ENCODE results near the gene LAYN. TPM values are rescaled to one million over a fixed set of nuclear protein-coding genes. Genes with fewer than 3 reads are reported as not detected.

Gene LAYN
- 75.2 and 143 TPM in 2 replicates for total RNA-seq

- peak; percentile 8 to 85 for DNase-seq (ENCODE audit: low read depth in 2 of 2)
Observed at GRCh38 chr11:111540114-111540936, at the start of gene LAYN. Gene LAYN (plus strand): TSS chr11:111540720. CDS start chr11:111540844, 124 bp downstream.

GRCh38 chr11:111494040-111494439 is 46.5 kb upstream of the LAYN start:
- no peak for DNase-seq (ENCODE audit: low read depth in 2 of 2)

GRCh38 chr11:111499483-111499882 is 41.0 kb upstream of the LAYN start:
- DNase-seq (ENCODE audit: low read depth in 2 of 2): no peak

- DNase-seq (ENCODE audit: low read depth in 2 of 2): no peak
Observed at GRCh38 chr11:111500481-111500880, 40.0 kb upstream of the LAYN start.

GRCh38 chr11:111502611-111503010 is 37.9 kb upstream of the LAYN start:
- no peak for DNase-seq (ENCODE audit: low read depth in 2 of 2)

GRCh38 chr11:111510311-111510710 is 30.2 kb upstream of the LAYN start:
- DNase-seq (ENCODE audit: low read depth in 2 of 2): no peak

- DNase-seq (ENCODE audit: low read depth in 2 of 2): peak in 1 of 2 donors; percentile 10
Observed at GRCh38 chr11:111512296-111513239, 28.0 kb upstream of the LAYN start, which contains the start of gene BTG4. Gene BTG4 (minus strand): TSS chr11:111512386. CDS start chr11:111498776, 13,610 bp downstream.

GRCh38 chr11:111513240-111513605 is 27.3 kb upstream of the LAYN start:
- no peak for DNase-seq (ENCODE audit: low read depth in 2 of 2)

GRCh38 chr11:111514216-111515031 is 26.1 kb upstream of the LAYN start, which contains the start of gene HOATZ:
Gene HOATZ (plus strand): TSS chr11:111514778. CDS start chr11:111514785, 7 bp downstream.
- peak in 1 of 2 donors; percentile 12 for DNase-seq (ENCODE audit: low read depth in 2 of 2)

GRCh38 chr11:111515591-111515990 is 24.9 kb upstream of the LAYN start:
- DNase-seq (ENCODE audit: low read depth in 2 of 2): no peak

GRCh38 chr11:111518668-111519067 is 21.9 kb upstream of the LAYN start:
- DNase-seq (ENCODE audit: low read depth in 2 of 2): no peak

GRCh38 chr11:111520560-111520959 is 20.0 kb upstream of the LAYN start:
- no peak for DNase-seq (ENCODE audit: low read depth in 2 of 2)

- no peak for DNase-seq (ENCODE audit: low read depth in 2 of 2)
Observed at GRCh38 chr11:111521135-111521534, 19.4 kb upstream of the LAYN start.

GRCh38 chr11:111522426-111522825 is 18.1 kb upstream of the LAYN start:
- DNase-seq (ENCODE audit: low read depth in 2 of 2): no peak

GRCh38 chr11:111523343-111523742 is 17.2 kb upstream of the LAYN start:
- no peak for DNase-seq (ENCODE audit: low read depth in 2 of 2)

GRCh38 chr11:111524056-111524455 is 16.5 kb upstream of the LAYN start:
- DNase-seq (ENCODE audit: low read depth in 2 of 2): no peak

- DNase-seq (ENCODE audit: low read depth in 2 of 2): no peak
Observed at GRCh38 chr11:111525456-111525855, 15.1 kb upstream of the LAYN start.

GRCh38 chr11:111526501-111526900 is 14.0 kb upstream of the LAYN start:
- DNase-seq (ENCODE audit: low read depth in 2 of 2): peak in 1 of 2 donors; percentile 46

- no peak for DNase-seq (ENCODE audit: low read depth in 2 of 2)
Observed at GRCh38 chr11:111527279-111527678, 13.2 kb upstream of the LAYN start.

GRCh38 chr11:111528557-111528956 is 12.0 kb upstream of the LAYN start:
- DNase-seq (ENCODE audit: low read depth in 2 of 2): peak in 1 of 2 donors; percentile 6

GRCh38 chr11:111530091-111530490 is 10.4 kb upstream of the LAYN start:
- no peak for DNase-seq (ENCODE audit: low read depth in 2 of 2)

Measured in lung microvascular endothelial cell (primary cell).